GM18502 (cell line): Measurements from ENCODE around the gene CCDC82.

Experiments used
- ATAC-seq: cut with Tn5 transposase; IDR thresholded peaks from one replicate; pipeline ENCODE4 v1.9.1; 2021; ENCODE audit warnings: mild to moderate bottlenecking; ENCODE audit not compliant: unreplicated experiment, poor library complexity

The CCDC82 gene

DNA sequence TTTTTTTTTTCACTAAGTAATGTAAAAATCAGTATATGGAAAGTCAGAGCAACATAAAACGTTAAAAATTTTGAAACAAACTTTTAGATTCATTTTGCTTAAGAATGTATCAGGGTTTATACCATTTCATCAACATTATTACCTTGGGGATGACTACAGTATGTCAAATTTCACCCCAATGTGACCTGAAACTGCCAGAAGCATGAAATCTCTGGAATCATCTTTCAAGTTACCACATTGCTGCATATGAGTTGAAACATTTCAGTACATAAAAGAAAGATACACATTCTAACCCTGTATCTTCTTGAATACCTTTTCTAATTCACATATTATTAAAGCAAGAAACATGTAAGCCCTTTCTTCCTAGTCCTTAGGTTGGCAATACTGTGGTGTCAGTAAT lies 79.5 kb downstream of the CCDC82 start:
- ATAC-seq: no peak

DNA sequence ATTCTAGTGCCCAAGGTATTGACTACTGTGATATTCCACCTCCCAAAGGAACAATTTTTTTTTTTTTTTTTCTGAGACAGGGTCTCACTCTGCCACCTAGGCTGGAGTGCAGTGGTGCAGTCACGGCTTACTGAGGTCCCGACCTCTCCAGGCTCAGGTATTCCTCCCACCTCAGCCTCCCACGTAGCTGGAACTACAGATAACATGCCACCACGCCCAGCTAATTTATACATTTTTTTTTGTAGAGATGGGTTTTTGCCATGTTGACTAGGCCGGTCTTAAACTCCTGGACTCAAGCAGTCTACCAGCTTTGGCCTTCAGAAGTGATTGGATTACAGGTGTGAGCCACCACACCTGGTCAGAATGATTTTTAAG lies 80.1 kb downstream of the CCDC82 start:
- no peak for ATAC-seq

DNA sequence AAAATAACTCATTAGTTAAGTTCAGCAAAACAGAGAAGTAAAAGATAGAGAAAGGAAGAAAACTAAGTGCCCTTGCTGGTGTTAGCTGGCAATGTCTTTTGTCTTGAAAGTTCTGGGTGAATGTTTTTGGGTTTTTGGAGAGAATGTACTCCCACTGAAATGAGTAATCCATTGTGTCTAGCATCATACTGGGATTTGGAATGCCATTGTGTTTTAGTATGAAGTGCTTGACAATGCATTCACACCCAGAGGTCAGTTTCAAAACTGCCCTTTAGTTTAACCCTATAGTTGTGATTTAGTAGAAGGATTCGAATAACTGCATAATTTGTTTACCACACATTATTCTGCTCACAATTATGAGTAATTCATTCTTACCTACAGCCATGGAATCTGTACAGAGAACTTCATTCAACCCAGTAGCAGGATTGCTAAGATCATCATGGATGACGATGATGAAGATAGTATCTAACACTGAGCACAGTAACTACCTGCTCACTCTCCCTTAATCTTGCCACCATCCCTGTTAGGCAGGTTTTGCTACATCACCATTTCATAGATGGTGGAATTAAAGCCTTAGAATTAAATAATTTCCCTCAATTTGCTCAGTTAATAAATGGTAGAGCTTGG lies 80.6 kb downstream of the CCDC82 start:
- ATAC-seq: no peak

GRCh38 chr11:96307776-96308140 lies 82.0 kb downstream of the CCDC82 start:
- ATAC-seq: no peak

DNA sequence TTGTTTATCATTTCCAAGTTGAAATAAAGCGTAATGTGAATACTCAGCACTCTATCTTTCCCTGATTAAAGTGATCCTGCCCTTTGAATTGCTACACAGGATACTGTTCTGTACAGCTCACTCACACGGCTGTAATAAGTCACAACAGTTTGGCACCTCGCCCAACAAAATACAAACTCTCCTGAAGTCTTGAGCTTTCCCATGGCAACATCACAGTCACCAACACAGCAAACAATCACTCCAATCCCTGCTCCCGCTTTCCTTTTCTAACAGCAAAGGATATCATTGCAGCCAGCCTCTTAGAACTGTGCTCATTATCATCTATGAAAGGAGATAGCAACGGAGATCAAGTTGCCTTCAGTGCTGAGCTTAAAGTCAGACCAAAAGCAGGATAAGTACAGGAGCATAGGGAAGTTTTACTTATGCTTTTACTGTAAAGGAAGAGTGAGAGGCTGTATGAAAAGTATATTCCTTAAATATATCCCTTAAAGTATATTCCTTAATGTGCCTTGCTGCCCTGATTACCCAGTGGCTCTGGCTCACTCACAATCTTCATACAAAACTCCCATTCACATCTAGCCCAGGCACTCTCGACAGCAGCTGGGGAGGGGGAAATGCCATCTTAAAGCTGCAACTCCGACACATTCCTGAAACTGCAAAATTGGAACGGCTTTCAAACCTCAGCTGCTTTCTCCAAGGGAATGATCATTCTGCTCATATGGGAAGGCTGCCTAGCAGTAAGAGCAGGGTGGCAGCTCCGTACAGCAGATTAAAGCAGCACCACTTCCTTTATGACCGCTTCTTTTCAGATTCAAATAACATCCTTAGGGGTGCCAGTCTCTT lies 82.6 kb downstream of the CCDC82 start:
- no peak for ATAC-seq

GRCh38 chr11:96306600-96306932 lies 83.1 kb downstream of the CCDC82 start:
- ATAC-seq: no peak

GRCh38 chr11:96306071-96306470 lies 83.6 kb downstream of the CCDC82 start:
- ATAC-seq: no peak

GRCh38 chr11:96303980-96304379 lies 85.7 kb downstream of the CCDC82 start:
- no peak for ATAC-seq

GRCh38 chr11:96303064-96303463 lies 86.6 kb downstream of the CCDC82 start:
- no peak for ATAC-seq
